ENCODE measurements around the gene GRID2IP.

Gene GRID2IP

GRCh38 chr7:6508539-6508938, 42.7 kb downstream of the GRID2IP start:
- no peak for DNase-seq (ENCODE audit: low spot score)
- TF ChIP-seq CTCF (IDR thresholded peaks at IDR 0.05; ENCODE audit: borderline replicate concordance, control extremely low read depth, extremely low read depth, insufficient read depth, missing control alignments): no peak
- in situ Hi-C loops (cut with MboI; ENCODE audit: low sequenced_read_pairs, unreplicated experiment): no loop called here

DNA sequence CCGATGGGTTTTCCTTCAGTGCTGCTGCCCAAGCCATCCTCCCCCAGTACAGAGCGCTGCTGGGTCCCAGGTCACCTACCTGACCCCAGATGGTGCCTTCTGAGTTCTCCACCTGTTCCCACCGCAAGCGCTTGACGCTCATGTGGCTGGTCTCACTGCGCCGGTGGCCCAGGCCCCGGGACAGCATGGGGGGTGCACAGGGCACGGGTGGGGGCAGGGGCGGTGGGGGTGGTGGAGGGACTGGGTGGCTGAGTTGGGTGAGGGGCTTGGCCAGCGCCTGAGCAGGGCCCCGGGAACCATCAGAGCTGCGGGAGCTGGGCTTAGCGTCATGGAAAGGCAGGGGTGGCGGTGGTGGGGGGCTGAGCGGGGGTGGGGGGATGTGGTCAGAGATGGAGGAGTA, 43.4 kb downstream of the GRID2IP start:
- no peak for TF ChIP-seq CTCF (IDR thresholded peaks at IDR 0.05; ENCODE audit: borderline replicate concordance, control extremely low read depth, extremely low read depth, insufficient read depth, missing control alignments)
- DNase-seq (ENCODE audit: low spot score): no peak
- in situ Hi-C loops (cut with MboI; ENCODE audit: low sequenced_read_pairs, unreplicated experiment): no loop called here

GRCh38 chr7:6505685-6506559, 45.3 kb downstream of the GRID2IP start:
- in situ Hi-C loops (cut with MboI; ENCODE audit: low sequenced_read_pairs, unreplicated experiment): no loop called here
- peak; percentile 22 for DNase-seq (ENCODE audit: low spot score)
- no peak for TF ChIP-seq CTCF (IDR thresholded peaks at IDR 0.05; ENCODE audit: borderline replicate concordance, control extremely low read depth, extremely low read depth, insufficient read depth, missing control alignments)

DNA sequence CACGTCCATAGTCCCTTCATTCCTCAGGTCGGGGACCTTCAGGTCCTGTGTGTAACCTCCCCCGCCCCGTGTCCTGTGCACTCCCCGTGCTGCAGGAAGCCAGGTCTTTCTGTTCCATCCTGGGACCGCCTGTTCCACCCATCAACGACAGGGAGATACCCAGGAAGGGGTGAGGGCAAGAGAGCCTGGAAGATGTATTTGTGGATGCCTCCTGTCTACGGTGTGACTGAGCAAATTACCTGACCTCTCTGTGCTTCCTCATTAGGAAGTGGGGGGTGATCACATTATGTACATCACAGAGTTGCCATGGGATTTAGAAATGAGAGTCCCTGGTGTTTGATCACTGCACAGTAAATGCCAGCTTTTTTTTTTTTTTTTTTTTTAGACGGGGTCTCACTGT, 46.3 kb downstream of the GRID2IP start:
- peak; percentile 54 for DNase-seq (ENCODE audit: low spot score)
- in situ Hi-C loops (cut with MboI; ENCODE audit: low sequenced_read_pairs, unreplicated experiment): no loop called here

GRCh38 chr7:6502886-6503285, 48.4 kb downstream of the GRID2IP start:
- in situ Hi-C loops (cut with MboI; ENCODE audit: low sequenced_read_pairs, unreplicated experiment): no loop called here
- no peak for TF ChIP-seq CTCF (IDR thresholded peaks at IDR 0.05; ENCODE audit: borderline replicate concordance, control extremely low read depth, extremely low read depth, insufficient read depth, missing control alignments)
- peak; percentile 20 for DNase-seq (ENCODE audit: low spot score)

More for the DNA sequence above, 46.3 kb downstream of the GRID2IP start:
- no peak for TF ChIP-seq CTCF (IDR thresholded peaks at IDR 0.05; ENCODE audit: borderline replicate concordance, control extremely low read depth, extremely low read depth, insufficient read depth, missing control alignments)

DNA sequence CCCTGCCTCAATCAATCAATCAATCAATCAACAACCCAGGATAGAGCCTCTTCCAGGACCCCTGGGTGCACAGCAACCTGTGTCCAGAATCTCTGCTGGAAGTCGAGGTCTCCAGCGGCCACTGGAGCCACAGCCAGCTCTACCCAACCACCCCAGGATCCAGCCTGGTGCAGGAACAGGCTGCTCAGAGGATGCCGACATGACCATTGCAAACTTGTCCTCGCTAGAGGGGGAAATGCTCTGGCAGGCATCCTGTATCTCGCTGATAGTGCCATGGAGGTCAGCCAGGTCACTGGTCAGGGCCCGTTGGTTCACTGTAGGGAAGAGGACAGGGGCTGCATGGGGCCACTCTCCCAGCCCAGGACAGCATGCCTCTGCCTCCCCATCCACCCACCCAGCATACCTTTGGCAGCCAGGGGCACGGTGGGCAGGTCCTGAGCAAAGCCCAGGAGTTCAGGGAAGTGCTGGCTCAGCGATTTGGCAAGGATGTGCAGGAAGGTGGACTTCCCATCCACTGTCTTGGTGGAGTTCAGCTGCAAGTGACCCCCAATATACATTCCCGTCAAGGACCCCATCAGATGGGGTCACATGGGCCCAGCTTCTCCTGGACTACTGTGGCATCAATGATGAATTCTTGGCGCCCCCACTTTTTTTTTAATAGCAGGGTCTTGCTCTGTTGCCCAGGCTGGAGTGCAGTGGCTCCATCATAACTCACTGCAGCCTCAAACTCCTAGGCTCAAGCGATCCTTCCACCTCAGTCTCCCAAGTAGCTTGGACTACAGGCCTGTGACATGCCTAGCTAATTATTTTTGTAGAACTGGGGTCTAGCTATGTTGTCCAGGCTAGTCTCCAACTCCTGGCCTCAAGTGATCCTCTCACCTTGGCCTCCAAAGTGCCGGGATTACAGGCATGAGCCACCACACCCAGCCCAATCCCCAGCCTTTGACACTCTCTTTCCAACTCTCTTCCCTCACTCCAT, 49.4 kb downstream of the GRID2IP start:
- peak; percentile 22 for DNase-seq (ENCODE audit: low spot score)
- TF ChIP-seq CTCF (IDR thresholded peaks at IDR 0.05; ENCODE audit: borderline replicate concordance, control extremely low read depth, extremely low read depth, insufficient read depth, missing control alignments): no peak
- in situ Hi-C loops (cut with MboI; ENCODE audit: low sequenced_read_pairs, unreplicated experiment): no loop called here

All from GM13976 (cell line).